CD4-positive, alpha-beta T cell treated with Interferon gamma for 1 hour (primary cell): ENCODE data around the gene GREB1.

Experiments
- DNase-seq: peaks from one replicate; pipeline ENCODE4 v3.0.0-alpha.2; 2020

GREB1 gene

GRCh38 chr2:11581124-11581796 lies 47.4 kb downstream of the GREB1 start:
- no peak for DNase-seq

- DNase-seq = no peak
These were observed 48.2 kb downstream of the GREB1 start for GRCh38 chr2:11581797-11582611.

- no peak for DNase-seq
These were observed 48.7 kb downstream of the GREB1 start for GRCh38 chr2:11582612-11582861.

- peak; percentile 36 for DNase-seq
These were observed 49.3 kb downstream of the GREB1 start for GRCh38 chr2:11582862-11583752.

GRCh38 chr2:11583840-11584524 lies 50.1 kb downstream of the GREB1 start:
- DNase-seq = peak; percentile 31

GRCh38 chr2:11584525-11585056 lies 50.7 kb downstream of the GREB1 start:
- no peak for DNase-seq

GRCh38 chr2:11585071-11585470 lies 51.2 kb downstream of the GREB1 start:
- DNase-seq = no peak

GRCh38 chr2:11588228-11589110 lies 54.6 kb downstream of the GREB1 start:
- DNase-seq = no peak

GRCh38 chr2:11589316-11589940 lies 55.6 kb downstream of the GREB1 start:
- DNase-seq = no peak

GRCh38 chr2:11590193-11590592 lies 56.3 kb downstream of the GREB1 start:
- no peak for DNase-seq

- DNase-seq = no peak
These were observed 57.2 kb downstream of the GREB1 start for GRCh38 chr2:11591091-11591490.

- no peak for DNase-seq
These were observed 59.1 kb downstream of the GREB1 start for GRCh38 chr2:11592671-11593574.

- DNase-seq = no peak
These were observed 63.0 kb downstream of the GREB1 start for GRCh38 chr2:11596801-11597200.

- no peak for DNase-seq
These were observed 63.8 kb downstream of the GREB1 start for GRCh38 chr2:11597538-11598225.

- no peak for DNase-seq
These were observed 64.4 kb downstream of the GREB1 start for GRCh38 chr2:11598228-11598731.

GRCh38 chr2:11602563-11603204 lies 68.8 kb downstream of the GREB1 start:
- DNase-seq = no peak

GRCh38 chr2:11610624-11611242 lies 76.9 kb downstream of the GREB1 start:
- no peak for DNase-seq

- no peak for DNase-seq
These were observed 77.4 kb downstream of the GREB1 start for GRCh38 chr2:11611251-11611650.
